ENCODE results near the gene USH1G.

USH1G gene

DNA sequence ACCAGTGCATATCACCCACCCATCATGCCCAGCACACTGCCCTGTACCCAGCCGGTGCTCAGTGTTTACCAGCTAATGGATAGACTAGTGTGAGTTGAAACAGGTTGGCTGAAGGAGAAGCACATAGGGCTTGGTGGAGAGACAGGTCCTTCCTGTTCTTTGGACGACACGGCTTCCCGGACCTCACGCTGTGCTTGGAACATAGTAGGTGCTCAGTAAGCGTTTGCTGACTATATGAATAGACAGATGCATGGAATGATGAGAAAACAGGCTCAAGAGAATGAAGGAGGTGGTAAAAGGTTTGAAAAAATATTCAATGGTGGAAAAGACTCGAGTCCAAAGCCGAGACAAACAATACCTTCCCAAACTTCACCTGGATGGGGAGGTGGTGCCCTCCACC, 22.8 kb downstream of the USH1G start:
- DNase-seq, result no peak

DNA sequence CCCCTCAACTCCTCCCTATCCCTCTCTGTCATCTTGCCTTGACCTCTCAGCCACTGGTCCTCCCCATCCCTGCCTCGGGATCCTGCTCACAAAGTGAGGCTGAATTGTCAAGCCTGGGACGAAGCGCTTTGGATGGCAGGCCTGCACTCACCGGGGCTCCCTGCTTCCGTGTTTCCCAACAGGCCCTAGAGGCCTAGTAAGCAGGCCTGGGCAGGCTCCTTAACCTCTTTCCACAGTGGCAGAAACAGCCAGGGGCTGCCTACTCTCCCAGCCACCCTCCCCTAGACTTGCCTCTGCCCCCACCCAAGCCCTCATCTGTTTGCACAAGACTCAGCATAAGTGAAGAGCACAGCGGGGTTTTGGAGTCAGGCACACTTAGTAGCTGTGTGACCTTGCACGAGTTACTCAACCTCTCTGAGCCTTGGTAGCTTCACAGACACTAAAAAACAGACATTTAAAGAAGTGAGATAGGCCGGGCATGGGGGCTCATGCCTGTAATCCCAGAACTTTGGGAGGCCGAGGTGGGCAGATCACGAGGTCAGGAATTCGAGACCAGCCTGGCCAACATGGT, 24.6 kb downstream of the USH1G start:
- no peak for DNase-seq

DNA sequence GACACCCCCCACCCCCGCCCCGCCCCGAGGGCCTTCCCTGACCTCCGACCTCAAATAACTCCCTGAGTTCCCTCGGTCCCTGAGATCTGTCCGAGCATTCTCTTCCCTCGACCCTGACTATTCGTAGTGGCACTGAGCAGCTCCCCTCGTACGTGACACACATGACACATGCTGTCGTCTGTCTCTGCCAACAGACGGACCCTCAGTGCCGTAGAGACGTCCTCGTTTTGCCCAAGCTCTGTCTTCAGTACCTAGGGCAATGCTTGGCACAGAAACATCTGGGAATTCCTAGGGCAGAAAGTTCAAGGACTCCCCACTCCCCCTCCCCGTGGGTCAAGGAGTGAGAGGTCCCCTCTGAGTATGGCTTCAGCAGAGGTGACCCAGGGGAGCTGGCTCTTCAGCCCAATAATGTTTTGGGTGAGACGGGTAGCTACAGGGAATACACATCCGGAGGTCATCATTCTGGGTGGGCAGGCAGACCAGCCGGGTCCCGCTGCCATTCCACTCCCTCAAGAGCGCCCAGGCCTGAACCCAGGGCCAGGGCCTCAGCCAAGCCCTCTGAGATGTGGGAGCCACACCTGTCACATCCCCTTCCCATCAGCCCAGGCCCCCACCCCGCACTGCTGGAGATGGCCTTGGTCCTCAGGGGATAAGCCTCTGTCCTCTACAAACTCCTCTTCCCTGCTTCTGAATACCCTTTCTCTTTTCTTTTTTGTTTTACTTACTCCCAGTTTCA, 29.0 kb downstream of the USH1G start:
- no peak for DNase-seq

DNA sequence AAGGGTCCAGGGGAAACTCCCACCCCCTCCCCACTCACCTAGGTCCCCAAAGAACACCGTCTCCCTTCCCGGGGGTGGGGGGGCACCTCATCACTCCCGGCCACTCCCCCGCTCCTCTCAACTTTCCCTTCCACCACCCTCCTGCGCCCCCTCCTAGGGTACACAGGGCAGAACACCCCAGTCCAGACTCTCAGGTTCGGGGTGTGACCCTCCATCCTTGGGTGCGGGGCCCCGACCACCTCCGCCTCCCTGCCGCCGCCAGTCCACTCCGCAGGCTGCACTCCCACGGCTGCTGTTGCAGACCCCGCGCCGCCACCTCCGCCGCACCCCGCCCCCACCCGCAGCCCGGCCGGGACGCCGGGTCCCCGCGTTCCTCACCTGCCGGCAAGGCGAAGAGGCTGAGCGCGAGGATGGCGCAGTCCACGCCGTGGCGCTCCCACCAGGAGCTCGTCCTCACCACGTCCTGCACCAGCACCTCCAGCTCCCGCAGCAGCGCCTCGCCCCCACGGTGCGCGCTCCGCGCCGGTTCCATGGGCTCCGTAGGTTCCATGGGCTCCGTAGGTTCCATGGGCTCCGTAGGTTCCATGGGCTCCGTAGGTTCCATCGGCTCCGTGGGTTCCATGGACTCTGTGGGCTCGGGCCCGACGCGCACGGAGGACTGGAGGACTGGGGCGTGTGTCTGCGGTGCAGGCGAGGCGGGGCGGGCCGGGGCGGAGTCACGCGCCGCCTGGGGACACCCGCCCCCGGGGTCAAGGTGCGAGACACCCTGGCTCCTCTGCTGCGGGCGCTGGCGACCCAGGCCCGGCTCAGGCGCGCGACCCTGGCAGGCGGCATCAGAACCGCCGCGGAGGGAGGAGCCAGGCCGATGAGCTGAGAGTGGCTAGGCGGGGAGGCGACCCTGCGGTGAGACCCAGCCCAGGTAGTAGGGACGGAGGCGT, 29.8 kb downstream of the USH1G start, which contains the start of gene FADS6:
Gene FADS6, minus strand, starts transcription at position 660 of the 938 bp plus-strand sequence. Its CDS starts 38 bp downstream, at position 622.
- no peak for DNase-seq

DNA sequence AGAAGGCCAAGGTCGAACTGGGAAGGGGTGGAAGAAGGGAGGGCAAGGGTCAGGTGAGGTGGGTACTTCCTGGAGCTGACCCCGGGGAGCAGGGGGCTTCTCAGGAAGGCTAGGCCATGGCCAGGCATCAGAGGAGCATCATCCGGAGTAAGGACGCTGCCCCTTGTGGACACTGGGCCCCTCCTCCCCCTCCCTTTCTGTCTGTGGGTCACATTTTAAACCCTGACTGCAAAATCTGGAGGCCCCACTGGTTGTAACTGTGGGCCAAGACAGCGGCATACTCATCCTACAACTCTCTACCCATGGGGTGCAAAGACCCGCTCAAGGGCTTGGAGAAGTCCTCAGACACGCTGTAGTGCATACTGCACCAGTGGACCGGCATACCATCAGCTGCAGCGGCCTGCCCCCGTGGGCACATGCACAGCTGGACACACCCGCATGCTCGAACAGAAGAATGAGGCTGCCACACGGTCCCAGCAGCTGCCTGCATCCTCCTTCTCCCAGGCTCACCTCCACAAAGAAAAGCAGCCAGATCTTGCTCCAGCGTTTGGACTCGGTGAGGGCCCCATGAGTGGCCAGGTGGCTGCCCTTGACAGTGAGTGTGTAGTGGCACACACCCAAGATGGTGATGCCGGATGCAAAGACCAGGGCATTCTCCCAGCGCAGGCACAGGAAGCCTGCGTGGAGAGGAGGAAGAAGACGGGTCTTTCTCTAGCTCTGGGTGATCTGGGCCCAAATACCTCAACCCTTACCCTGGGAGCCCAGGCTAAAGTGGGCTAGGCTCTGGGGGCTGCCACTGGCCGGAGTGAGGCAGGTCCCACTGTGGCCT, 30.8 kb downstream of the USH1G start:
- no peak for DNase-seq

DNA sequence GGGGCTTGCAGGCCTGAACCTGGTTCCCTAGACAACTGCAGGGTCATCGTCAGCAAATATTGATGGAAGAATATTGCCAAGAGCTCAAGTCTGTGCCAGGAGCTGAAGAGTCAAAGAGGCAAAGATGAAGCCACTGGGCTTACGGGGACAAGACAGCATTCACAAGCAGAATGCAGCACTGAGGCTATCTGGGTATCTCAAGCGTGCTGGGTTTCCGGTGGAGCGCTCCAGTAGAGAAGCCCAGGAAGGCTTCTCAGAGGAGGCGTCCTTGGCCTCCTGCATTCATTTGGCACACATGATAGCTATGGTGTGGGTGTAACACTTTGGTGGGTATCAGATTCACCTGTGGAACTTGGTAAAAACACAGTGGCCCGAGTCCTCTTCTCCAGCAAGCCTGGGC, 32.5 kb downstream of the USH1G start:
- no peak for DNase-seq

DNA sequence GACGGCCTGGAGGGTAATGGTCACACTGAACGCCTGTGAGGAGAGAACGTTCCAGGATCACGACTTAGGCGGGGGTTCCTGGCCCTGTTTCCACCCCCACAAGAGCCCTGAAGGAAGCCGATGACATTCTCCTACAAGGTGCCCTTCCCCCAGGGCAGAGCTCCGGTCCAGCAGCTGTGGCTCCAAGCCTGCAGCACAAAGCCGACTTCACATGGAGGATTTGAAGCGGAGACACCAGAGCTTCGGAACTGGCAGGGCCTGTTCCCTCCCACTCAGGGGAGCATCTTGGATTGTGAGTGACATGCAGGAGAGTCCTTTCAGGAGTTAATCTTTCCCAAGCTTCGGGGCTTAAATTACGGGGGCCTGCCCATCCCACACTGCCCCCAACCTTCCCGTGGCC, 34.6 kb downstream of the USH1G start:
- DNase-seq, result no peak

DNA sequence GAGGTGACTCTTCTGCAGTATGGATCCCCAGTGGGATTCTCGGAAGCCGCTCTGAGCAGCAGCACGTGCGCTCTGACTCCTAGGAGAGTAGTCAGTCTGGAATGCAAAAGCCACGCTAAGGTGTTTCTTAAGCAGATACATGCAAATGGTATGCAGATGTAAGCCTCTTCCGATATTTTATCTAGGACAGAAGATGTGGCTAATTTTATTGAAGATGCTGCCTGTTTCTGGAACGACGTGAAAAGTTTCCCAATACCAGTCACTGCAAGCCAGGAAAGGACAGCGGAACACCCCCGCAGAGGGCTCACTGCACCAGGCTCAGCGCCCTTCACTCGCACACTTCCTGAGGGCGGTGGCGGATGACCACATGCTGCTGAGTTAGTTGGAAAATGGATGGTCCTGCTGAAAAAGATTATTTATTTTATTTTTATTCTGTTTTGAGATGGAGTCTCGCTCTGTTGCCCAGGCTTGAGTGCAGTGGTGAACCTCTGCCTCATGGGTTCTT, 39.8 kb downstream of the USH1G start:
- DNase-seq, result no peak

DNA sequence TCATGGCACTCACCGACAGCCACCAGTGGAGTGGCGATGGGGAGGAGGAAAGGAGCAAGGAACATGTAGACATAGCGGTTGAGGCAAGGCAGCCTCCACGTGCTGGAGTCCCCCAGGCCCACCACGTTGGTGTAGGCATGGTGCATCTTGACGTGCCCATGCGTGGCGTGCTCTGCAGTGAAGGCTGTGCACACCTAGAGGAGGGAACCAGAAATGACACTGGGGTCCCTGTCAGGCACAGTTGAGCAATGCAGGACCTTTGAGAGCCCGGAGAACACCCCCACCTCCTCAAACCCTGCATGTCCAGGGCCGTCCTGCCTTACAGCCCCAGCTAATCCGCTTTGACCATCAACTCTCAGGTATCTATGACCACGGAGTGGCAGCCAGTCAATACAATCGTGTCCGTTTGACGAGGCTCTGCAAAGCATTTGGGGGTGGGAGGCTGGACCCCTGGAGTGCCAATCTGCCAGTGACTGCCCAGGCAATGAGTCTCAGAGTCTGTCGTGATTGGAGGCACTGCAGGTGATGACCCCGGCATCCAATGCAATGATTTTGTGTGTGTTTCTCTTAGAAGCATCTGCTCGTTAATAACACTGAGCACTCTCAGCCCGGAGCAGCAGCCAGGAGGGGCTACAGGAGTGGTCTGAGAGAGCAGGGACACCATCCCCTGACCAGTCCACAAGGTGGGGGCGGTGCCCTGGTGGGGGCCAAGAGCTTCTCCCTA, 40.4 kb downstream of the USH1G start:
- no peak for DNase-seq

DNA sequence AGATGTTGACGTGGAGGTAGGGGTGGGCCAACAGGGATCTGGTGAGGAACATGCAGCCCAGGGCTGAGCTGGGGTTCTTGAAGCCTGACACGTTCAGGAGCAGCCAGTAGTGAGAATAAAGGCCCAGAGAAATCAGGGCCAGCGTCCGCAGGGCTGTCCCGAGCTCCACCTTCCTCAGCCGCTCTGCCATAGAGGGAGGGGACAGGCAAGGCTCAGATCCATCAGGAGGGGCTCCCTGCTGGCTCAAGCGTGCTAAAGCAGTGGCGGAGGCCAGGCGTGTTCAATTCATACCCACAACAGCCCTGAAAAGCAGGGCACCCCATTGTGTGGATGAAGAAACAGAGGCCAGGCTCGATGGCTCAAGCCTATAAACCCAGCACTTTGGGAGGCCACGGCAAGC, 42.0 kb downstream of the USH1G start:
- no peak for DNase-seq

DNA sequence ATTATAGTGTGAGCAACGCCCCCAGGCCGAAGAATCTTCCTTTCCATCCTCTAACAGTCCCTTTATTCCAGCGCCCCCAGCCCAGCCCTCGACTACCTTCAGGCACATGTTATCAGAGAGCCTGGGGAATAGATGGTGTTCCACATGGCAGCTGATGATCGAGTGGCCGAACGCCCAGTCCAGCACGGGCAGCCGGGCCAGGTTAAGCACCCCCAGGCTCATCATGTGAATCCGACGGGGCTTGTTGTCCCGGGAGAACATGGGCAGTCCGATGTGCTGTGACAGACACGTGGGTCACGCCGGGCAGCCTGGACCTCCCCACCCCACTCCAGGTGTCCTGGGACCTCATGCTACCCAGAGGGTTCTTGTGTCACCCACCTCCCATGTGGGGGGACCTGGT, 43.7 kb downstream of the USH1G start:
- DNase-seq, result no peak

DNA sequence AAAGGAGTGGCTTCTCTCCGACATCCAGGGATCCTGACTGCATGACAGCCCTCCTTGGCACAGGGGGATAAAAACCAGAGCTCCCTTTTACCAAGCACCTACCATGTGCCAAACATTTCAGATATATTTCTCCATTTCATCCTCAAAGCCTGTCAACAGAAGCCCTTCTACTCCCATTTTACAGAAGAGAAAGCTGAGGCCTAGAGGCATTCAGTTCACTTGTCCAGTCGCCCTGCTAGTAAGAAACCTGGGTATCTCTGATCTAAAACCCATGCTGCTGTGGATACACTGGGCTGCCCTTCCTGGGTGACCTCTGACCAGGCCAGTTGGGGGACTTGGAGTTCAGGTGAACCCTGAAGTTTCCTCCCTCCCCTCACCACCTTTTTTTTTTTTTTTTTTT, 44.4 kb downstream of the USH1G start:
- no peak for DNase-seq

DNA sequence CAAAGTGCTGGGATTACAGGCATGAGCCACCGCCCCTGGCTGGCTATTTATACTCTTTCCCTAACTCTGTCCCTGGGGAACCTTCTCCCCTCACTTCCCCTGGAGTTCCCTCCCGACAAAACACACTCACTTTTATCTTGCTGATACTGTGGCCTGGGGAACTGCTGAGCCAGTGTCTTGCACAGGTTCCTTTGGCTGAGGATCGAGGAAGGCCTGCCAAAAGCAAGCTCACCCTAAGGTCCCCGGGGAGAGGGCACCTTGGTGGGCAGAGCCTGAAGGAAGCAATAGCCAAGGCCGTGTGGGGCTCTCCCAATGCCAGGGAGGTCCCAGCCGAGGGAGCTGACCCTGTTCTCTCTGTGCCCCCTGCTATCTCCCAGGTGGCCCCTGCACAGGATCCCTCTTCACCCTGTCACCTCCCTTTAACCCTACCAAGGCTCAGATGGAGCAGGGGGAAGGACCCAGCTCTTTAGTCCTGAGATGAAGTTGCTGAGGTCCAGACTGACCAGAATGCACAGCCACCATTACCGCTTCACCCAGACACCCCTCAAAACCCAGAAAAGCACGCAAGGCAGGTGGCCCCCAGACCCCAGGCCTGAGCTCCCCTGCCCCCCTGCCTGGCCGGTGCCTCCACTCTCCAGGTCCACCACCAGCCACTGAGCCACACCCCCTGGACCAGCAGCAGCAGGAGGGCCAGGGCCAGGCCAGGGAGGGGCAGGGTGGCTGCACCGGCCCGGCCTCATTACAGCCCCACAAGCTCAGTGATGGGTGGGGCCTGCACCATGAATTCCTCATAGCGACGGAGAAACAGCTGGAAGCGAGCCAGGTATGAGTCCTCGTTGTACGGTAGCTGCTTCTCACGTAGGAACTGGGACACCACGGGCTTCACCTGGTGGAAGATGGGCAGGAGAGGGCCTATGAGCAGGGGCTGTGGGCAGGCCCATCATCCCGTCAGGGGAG, 45.2 kb downstream of the USH1G start:
- no peak for DNase-seq

DNA sequence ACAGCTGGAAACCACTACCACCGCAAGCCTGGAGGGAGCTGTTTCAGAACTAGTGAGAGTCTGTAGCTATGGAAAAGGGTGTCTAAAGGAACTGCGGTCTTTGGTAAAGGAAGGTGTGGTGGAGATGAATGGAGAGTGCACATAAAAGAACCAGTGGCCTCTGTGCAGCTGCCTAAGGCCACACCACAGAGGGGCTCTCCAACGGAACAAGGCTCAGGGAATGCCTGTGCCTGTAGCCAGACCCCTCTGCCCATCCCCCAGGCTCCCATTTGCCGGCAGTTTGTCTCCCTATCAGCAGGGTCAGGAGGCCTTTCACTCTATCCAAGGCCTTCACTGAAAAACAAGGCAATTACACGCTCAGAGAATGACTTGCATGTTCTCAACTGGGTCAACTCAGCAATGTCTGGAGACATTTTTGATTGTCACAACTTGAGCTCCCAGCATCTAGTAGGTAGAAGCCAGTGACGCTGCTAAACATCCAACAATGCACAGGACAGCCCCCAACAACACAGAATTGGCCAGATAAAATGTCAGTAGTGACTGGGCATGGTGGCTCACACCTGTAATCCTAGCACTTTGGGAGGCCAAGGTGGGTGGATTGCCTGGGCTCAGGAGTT, 47.0 kb downstream of the USH1G start:
- no peak for DNase-seq

DNA sequence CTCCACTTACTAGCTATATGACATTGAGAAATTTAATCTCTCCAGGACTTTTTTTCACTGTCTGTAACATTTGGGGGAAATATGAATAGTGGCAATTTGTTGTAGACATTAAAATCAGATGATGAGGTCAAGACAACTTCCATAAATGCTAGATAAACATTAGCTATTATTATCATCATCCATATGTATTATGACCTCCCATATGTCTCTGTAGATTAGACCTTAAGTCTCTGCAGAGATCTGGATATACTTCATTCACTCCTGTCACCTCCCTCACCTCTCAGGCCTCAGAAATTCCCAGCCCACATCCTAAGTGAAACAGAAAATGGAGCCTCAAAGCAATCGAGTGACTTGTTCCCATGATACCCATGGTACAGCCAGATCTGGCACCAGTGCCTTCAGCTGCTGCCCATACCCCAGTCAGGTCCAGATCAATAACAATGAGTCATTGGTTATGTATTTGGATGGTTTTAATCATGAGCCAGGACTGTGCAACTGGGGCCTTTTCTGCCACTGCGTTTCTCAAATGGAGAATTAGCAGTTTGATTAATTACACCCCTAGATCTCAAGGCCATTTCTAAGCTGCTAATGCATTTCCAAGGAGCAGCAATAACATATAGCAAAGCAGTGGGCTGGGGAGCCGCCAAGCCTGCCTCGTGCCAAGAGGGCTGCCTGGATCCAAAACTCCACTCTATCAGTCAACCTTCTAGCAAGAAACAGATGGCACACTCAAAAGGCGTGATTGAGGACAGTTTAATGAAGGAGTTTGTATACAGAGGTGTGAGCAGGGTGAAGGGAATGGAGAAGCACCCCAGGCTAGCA, 47.7 kb downstream of the USH1G start:
- DNase-seq, result no peak

DNA sequence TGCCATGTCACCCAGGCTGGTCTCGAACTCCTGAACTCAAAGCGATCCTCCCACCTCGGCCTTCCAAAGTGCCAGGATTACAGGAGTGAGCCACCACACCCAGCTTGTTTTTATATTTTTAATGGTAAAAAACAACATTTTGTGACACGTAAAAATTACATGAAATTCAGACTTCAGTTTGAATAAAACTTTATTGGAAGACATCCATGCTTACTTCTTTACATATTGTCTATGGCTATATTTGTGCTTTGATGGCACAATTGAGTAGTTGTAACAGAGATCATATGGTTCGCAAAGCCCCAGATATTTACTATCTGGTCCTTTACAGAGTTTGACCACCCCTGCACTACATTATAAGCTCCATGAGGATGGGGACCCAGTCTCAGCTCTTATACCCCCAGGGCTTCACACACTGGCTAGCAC, 48.4 kb downstream of the USH1G start:
- no peak for DNase-seq

DNA sequence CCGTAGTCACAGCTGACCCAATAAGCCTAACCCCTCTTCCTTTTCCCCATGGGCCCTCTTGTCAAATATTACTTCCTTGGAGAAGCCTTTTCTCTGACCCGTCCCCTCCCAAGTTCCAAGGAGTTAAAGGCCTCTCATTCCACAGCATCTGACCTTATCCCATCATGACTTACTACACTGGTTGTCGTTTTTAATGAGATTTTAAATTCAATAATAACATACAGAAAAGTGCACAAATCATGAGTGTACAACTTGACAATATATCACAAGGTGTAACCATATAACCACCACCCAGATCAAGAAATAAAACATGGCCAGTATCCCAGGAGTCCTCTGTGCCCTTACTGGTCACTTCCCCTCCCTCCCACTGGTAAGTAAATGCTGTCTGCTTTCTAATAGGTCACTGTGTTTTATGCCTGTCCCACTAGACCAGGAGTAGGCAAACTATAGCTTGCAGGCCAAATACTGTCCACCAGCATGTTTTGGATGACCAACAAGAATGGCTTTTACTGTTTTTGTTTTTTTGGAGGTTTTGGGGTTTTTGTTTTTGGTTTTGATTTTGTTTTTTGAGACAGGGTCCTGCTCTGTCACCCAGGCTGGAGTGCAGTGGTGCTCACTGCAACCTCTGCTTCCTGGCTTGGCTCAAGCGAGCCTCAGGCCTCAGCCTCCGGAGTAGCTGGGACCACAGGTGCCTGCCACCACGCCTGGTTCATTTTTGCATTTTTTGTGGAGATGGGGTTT, 49.0 kb downstream of the USH1G start:
- no peak for DNase-seq

Data from right hindlimb (tissue), 1 donor.